H1 (cell line): ENCODE data around the gene FASTK. TPM values are rescaled to one million over a fixed set of nuclear protein-coding genes. Genes with fewer than 3 reads are reported as not detected.
A peak's percentile ranks its signal among the peaks of the same experiment; 100 is the strongest.

Source experiments
- FOSL1 ChIP-seq: IDR thresholded peaks from 2 replicates; pipeline ENCODE4 v1.6.1; 2011; ENCODE audit warnings: mild to moderate bottlenecking, low read depth, low read length, moderate library complexity; ENCODE audit not compliant: insufficient read depth
- GABPA ChIP-seq: IDR thresholded peaks from 2 replicates; pipeline ENCODE4 v1.6.1; 2011; ENCODE audit warnings: mild to moderate bottlenecking, low read length, moderate library complexity, borderline replicate concordance; ENCODE audit not compliant: insufficient read depth
- GTF2F1 ChIP-seq: IDR thresholded peaks from 2 replicates; pipeline ENCODE4 v1.6.1; 2012; ENCODE audit warnings: low read depth, low read length, improper control_type of control experiment, borderline replicate concordance
- JUN ChIP-seq: IDR thresholded peaks from 2 replicates; pipeline ENCODE4 v1.6.1; 2011; ENCODE audit warnings: low read depth, mild to moderate bottlenecking, improper control_type of control experiment, low read length
- RAD21 ChIP-seq, 2 experiments: IDR thresholded peaks in 1 of 2; conservative IDR thresholded peaks in 1 of 2; 2 replicates each; pipeline ENCODE4 v1.6.1; 2011; ENCODE audit warnings: low read depth in 2 of 2, low read length in 2 of 2, improper control_type of control experiment in 1 of 2, inconsistent platforms in 1 of 2, mild to moderate bottlenecking in 1 of 2, moderate library complexity in 1 of 2
- YY1 ChIP-seq: IDR thresholded peaks from 2 replicates; pipeline ENCODE4 v1.6.1; 2011; ENCODE audit warnings: low read depth, mild to moderate bottlenecking, low read length
- polyA plus RNA-seq, 7 experiments: library from polyadenylated mRNA; depleted of rRNA in 3 of 7; stranded (reverse) in 5 of 7; unstranded in 2 of 7; fragments of >200 nt in 5 of 7; fragments of 200-250 nt in 2 of 7; gene quantifications; 1 replicate in 5 of 7; 2 replicates in 1 of 7; 4 replicates in 1 of 7; pipeline versions ENCODE4 v1.2.1 to v1.2.3, GENCODE V29; 2011 to 2013; ENCODE audit warnings: missing spikeins in 2 of 7, mixed read lengths in 2 of 7
- total RNA-seq: library from RNA; stranded (reverse); fragmentation: NEBNext Ultra II Directional; extraction: Animal tissue kit (Norgen Biotek cat#: 25700); gene quantifications from 2 replicates; pipeline ENCODE4 v1.2.1, GENCODE V29; 2021
- TF ChIP-seq, protein P1 (sequence below): IDR thresholded peaks from 2 replicates; pipeline ENCODE4 v1.6.1; 2012; ENCODE audit warnings: inconsistent platforms

The FASTK gene
- total and polyA plus RNA-seq, 2 of the 8 experiments (the other 6 are each of a cell fraction or from before 2014, with no cell fraction given): 39.4 to 84.0 TPM

DNA sequence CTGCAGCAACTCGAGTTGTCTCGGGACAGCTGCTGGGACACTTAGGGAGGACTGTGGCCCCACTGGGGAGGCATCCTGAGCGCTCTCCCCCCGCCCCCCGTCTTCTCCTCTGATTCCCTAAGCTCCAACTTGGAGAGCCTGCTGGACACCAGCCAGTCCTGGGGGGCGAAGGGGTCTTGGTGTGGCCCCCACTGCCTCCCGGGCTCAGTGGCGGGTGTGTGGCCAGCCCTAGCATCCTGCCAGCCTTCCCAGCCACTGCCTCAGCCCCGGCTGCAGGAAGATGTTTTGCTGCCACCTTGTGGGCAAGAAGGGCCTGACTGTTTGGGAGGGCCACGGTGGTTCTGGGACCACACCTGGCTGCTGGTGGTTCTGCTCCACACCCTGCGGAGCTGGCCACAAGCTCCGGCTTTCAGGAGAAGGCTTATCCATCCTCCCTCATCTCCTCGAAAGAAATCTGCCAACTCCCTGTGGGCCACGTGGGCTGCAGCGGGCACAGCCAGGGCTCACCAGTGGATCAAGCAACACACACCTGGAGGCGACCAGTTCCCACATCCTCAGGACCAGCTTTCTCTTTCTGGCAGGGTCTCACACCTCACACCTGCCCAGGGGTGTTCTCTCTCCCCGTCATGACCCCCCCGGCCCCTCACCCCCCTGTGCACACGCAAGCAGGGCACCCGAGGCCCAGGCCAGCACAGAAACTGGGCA lies 30.5 kb upstream of the FASTK start (continued):
- peak; percentile 92 to 93 for TF ChIP-seq RAD21 (IDR thresholded peaks at IDR 0.05 in 1 of 2, conservative IDR thresholded peaks at IDR 0.05 in 1 of 2; ENCODE audit: low read depth in 2 of 2, low read length in 2 of 2)
- TF ChIP-seq GABPA: peak; percentile 77; the same call in 1 of the 2 replicates
- no peak for TF ChIP-seq JUN
- TF ChIP-seq GTF2F1: no peak
- 0 out of 2 replicates have a peak, but pooled peaks have one; percentile 7 for TF ChIP-seq YY1
- TF ChIP-seq, protein P1, sequence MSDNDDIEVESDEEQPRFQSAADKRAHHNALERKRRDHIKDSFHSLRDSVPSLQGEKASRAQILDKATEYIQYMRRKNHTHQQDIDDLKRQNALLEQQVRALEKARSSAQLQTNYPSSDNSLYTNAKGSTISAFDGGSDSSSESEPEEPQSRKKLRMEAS: peak; percentile 45; the same call in 1 of the 2 replicates
- TF ChIP-seq FOSL1: no peak
